Urothelium cell line (cell line): ENCODE measurements around the gene SORBS1.

Source experiments
- DNase-seq: peaks from one replicate; pipeline ENCODE4 v3.0.0; 2011; ENCODE audit warnings: low spot score, mixed read lengths
- FAIRE-seq: peaks from 2 replicates; lab custom pipeline; 2011; peaks lifted over from hg19 to GRCh38; lab: Jason Lieb, UNC

Gene SORBS1

DNA sequence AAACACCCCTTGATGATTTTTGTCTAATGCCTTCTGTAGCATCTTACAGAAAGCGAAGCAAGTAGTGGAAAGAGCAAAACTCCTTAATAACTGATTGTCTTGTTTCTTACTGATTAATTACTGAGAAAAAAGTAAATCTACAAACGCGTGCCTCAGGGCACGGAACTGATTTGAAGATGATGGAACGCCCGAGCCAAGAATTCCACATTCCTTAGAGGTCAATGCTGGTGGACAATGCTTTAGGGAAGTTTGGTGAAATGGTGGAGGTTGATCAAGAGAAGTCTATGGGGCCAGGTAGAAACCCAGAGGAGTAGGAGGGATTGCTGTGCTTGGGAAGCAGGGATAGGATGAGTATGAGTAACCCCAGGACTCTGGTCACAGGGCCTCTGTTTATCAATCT lies 5.0 kb upstream of the SORBS1 start:
- DNase-seq: no peak
- FAIRE-seq: no peak

DNA sequence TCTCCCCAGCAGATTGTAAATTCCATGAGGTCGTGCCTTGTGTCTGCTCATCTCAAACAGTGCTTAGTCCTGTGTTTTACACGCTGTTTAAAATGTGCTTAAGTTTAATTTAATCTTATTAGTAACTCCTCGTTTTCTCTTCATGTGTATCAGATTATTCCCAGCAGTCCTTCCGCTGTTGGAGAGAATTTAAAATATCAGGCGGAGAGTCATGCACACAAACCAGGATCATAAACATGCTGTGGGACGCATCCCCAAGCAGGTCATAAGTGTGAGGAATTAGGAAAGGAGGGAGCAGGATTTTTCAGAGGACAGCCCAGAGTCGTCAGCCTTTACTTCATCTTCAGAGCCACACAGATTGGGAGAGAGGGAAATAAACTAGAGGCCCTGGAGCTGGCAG lies 4.2 kb upstream of the SORBS1 start:
- DNase-seq (no peak), FAIRE-seq (no peak)

GRCh38 chr10:95564291-95564690 lies 3.1 kb upstream of the SORBS1 start:
- DNase-seq (no peak), FAIRE-seq (no peak)

GRCh38 chr10:95562341-95562965 lies 1.3 kb upstream of the SORBS1 start:
- no peak for FAIRE-seq
- no peak for DNase-seq

- no peak for FAIRE-seq
These were observed 650 bp upstream of the SORBS1 start for GRCh38 chr10:95561864-95562177.

DNA sequence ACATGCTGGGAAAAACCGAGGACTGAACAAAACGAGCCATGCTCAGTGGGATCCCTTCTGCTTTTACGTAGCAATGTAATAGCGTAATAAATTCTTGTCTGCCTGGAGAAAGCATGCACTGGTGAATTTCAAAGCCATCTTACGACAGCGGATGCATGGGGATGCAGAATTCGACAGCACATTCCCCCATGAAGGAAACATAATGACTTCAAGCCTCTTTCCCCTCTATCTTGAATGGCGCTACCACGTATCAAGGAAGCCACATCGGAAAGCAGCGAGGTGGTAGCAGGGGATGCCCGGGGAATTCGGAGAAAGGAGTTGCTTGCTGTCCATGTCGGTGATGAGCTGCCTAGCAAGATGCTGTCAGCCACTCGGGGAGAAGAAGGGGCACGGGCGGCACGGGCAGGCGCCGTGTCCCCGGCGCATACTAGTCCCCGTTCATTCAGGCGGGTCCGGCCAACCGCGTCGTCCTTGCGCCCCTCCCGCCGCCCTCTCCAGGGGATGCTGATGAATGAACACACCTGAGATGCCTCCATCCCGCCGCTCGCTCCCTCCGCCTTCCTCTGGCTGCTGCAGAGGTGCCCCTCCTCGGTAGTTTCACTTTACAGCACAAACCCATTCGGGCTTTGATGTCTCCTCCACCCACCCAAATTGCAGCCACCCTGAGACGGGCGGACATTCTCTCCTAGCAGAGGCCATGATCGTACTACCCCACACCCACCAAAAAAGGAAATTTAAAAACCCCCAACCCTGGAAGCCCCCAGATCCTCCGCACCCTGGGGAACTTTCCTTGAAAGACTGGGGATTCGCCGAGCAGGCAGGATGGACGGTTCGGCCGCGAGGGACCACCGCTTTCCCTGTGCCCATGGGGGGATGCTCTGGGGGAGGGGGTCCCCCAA lies 644 bp downstream of the SORBS1 start:
- no peak for FAIRE-seq
- peak; percentile 44 for DNase-seq

More at GRCh38 chr10:95561864-95562177, 650 bp upstream of the SORBS1 start:
- no peak for DNase-seq

GRCh38 chr10:95559896-95560277 lies 1.3 kb downstream of the SORBS1 start:
- FAIRE-seq (no peak), DNase-seq (no peak)

- DNase-seq: no peak
- no peak for FAIRE-seq
These were observed 1.7 kb downstream of the SORBS1 start for GRCh38 chr10:95559471-95559870.

DNA sequence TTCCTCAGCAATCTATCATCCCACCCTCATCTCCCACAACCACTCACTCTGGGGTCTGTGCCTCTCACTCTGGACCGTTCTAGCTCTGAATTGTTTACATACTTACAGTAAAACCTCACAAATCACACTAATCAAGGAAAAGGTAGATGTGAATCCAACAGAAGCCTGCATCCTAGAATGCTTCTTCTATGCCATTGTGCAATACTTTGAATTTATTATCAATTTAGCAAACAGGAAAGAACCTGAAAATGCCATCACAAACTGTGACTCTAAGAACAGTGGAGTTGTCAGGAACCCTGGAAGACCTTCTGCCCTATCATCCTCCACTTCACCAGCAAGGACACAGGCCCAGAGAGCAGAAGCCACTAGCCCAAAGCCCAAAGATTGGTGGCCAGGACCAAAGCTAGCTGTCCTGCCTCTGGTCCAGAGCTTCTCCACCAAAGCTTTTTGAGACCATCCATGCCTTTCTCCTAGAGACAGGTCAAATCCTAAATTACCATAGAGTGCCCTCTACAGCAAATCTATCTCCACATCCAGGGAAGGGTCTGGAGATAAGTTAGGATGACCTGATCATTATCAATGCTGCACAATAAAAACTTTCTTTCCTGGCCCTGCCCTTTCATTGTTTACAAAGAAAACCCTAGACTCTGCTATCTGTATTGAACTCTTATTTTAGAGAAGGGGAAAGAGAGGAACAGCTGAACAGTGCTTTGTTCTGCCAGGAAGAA lies 2.4 kb downstream of the SORBS1 start:
- no peak for DNase-seq
- no peak for FAIRE-seq

DNA sequence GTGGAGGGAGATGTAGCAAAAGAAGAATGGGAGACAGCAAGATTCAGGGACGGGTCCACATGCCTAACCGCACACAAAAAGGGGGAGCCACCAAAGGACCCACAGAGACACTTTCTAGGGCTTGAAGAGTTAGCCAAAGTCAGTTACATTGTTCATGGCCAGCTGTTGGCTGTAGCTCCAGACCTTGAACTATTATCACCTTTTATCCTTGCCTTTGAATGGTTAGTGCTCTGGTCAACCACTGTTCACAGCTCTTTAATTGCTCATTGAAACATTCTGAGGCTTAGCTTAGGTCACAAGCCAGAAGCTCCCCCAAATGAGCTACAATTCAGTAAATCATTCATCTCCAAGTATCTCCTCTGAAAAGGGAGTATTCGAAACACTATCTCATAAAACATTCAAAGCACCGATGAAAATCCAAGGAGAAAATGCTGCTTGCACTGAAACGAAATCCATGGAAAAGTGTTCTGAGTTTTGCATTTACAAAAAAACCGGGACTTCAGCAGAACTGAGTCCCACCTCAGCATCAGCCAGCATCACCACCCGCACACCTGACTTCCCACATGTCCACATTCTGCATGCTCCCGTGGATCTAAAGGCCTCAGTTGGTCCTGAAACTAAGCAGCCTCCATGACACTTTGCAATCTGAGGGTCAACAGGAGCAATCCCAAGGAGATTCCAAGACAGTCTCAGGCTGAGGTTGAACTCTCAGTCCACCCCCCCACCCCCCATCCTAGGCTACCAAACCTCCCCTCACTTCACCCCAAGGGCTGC lies 4.0 kb downstream of the SORBS1 start:
- FAIRE-seq: no peak
- no peak for DNase-seq

DNA sequence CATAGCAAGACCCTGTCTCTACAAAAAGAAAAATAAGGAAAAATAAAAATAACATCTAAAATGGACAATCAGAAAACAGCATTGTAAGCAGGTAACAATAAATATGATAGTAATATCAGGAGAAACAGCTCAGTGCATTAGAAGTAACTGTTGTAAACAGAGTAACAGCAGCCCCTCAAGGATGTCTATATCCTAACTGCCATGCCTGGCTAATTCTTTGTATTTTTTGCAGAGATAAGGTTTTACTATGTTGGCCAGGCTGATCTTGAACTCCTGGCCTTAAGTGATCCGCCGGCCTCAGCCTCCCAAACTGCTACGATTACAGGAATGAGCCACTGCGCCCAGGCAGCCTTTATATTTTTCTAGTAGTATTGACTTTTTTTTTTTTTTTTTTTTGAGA lies 7.5 kb downstream of the SORBS1 start:
- no peak for FAIRE-seq
- DNase-seq: no peak

DNA sequence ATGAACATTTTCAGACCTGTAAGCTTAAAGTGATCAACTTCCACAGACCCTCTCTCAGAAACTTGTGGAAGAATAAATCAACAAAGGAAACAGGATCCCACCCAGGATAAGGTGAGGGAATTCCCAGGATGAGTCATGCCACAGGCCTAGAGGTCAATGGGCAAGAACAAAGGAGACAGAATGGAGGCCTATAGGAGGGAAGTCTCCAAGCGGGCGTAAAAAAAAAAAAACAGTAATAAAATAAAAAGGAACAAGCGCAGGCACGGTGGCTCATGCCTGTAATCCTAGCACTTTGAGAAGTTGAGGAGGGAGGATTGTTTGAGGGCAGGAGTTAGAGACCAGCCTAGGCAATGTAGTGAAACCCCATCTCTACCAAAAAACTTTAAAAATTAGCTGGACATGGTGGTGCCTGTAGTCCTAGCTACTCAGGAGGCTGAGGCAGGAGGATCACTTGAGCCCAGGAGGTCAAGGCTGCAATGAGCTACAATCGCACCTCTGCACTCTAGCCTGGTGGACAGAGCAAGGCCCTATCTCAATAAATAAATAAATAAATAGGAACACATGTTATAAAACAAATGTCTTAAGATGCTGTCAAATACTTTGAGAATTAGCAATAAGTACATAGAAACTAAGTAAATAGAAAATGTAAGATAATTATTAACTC lies 8.4 kb downstream of the SORBS1 start:
- DNase-seq: peak; percentile 40
- no peak for FAIRE-seq

GRCh38 chr10:95550073-95550672 lies 11.0 kb downstream of the SORBS1 start:
- DNase-seq (no peak), FAIRE-seq (no peak)

- no peak for DNase-seq
- no peak for FAIRE-seq
These were observed 13.3 kb downstream of the SORBS1 start for GRCh38 chr10:95547791-95548435.

DNA sequence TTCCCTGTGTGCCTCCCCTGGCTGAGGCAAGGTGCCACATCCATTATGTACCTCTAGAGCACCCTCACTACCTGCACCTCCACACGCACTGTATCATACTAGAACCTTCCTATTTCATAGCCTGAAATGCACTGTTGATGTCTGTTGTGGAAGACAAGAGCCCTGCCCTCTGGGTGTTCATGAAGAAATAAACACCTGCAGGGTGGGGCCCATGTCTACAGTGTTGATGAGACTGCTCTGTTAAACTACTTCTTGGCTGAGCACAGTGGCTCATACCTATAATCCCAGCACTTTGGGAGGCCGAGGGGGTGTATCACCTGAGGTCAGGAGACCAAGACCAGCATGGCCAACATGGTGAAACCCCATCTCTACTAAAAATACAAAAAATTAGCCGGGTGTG lies 14.0 kb downstream of the SORBS1 start:
- DNase-seq (no peak), FAIRE-seq (peak; percentile 20)

DNA sequence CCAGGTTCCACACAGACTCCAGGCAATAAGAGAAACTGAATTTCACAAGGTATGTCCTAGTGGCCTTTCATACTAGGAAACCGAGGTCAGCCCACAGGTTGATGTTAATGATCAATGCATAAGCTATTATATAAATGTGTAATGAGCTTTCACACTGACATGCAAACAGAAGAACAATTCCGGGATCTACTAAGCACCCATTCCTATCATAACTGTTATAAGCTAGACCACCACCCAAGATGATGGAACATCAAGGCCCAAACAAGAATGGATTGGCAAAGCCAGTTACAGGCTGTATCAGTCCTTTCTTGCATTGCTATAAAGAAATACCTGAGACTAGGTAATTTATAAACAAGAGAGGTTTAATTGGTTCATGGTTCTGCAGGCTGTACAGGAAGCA lies 15.2 kb downstream of the SORBS1 start:
- DNase-seq: no peak
- no peak for FAIRE-seq

DNA sequence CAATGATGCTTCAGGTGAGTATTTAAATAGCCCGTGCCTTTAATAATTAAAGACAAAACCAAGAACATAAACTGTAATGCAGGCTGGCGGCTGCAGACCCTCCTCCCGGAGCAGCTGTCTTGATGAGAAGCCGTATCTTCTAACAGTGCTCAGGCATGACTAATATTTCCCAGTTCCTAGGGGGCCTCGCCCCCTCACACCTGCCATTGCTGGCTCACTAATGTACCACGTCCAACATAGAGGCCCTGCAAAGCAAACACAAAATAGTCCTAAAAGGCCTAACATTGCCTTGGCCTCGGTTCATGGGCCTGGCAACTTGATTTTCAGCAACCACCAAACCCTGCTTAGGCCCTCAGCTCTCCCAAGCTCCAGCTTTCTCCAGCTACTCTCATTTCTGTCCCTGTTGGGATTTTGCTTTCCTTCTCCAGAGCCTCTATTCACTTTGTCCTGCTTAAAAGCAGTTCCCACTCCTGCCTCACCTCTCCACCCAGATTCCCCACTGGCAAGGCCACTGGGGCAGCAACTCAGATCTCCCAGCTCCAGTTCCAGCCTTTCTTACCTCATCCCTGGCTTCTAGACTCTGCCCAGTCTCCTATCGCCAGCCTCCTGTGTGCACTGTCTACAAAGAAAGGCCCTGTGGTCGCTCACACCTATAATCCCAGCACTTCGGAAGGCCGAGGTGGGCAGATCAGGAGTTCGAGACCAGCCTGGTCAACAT lies 16.2 kb downstream of the SORBS1 start:
- DNase-seq: no peak
- no peak for FAIRE-seq

GRCh38 chr10:95543459-95543858 lies 17.7 kb downstream of the SORBS1 start:
- FAIRE-seq (no peak), DNase-seq (no peak)

- no peak for DNase-seq
- FAIRE-seq: no peak
These were observed 18.4 kb downstream of the SORBS1 start for GRCh38 chr10:95542761-95543160.
